Body of pancreas (tissue), 4 donors: ENCODE results near the gene SECTM1. TPM values are rescaled to one million over a fixed set of nuclear protein-coding genes. Genes with fewer than 3 reads are reported as not detected.

Experiments
- ATAC-seq: fragments of 150-250 bp; one replicate; pipeline ENCODE4 v1.9.1; 2016
- DNase-seq, 4 donors: peaks; one replicate each; pipeline ENCODE4 v3.0.0-alpha.2; 2019
- H3K27ac ChIP-seq, 4 donors: fragments of 200-600 bp; sonication (generic); 1 replicate in 3 of 4; 2 replicates in 1 of 4; pipeline versions ENCODE4 v1.5.1 to v1.6.1; 2016 to 2019; ENCODE audit warnings: mild to moderate bottlenecking in 1 of 4, mixed read lengths in 1 of 4, moderate library complexity in 1 of 4
- H3K27me3 ChIP-seq, 2 donors: fragments of 200-600 bp; sonication (generic); one replicate each; pipeline ENCODE4 v1.6.0; 2016; ENCODE audit warnings: mild to moderate bottlenecking in 1 of 2
- H3K36me3 ChIP-seq, 2 donors: fragments of 200-600 bp; sonication (generic); replicated peaks in 1 of 2; 2 replicates each; pipeline ENCODE4 v1.5.1; 2016; ENCODE audit warnings: low read depth in 2 of 2; ENCODE audit not compliant: insufficient read depth in 1 of 2
- H3K4me1 ChIP-seq: fragments of 200-600 bp; sonication (generic); one replicate; pipeline ENCODE4 v1.6.0; 2016
- H3K4me3 ChIP-seq, 2 donors: fragments of 200-600 bp; sonication (generic); 1 replicate in 1 of 2; 2 replicates in 1 of 2; pipeline ENCODE4 v1.5.1; 2016 to 2019
- H3K9me3 ChIP-seq, 3 donors: fragments of 200-600 bp; sonication (generic); 1 replicate in 2 of 3; 2 replicates in 1 of 3; pipeline ENCODE4 v1.5.1; 2016
- CTCF ChIP-seq, 7 experiments: fragments of 450-650 bp in 4 of 7; fragments of 200-600 bp in 3 of 7; sonication (generic) in 3 of 7; IDR thresholded peaks; one replicate each; pipeline ENCODE4 v1.5.1; 2016 to 2019; ENCODE audit warnings: antibody characterized with exemption in 7 of 7
- POLR2A ChIP-seq, 3 donors: fragments of 450-650 bp; IDR thresholded peaks; one replicate each; pipeline ENCODE4 v1.6.1; 2016; ENCODE audit warnings: antibody characterized with exemption in 3 of 3, mild to moderate bottlenecking in 2 of 3
- WGBS, 2 donors: methylation state at CpG; one replicate each; pipeline ENCODE4 v1.1.5; 2017; 5-methylcytosine and 5-hydroxymethylcytosine counted together
- intact Hi-C: fragments of 100-400 bp; cut with DNase I; formaldehyde crosslinking; loops from one replicate; pipeline ENCODE4 v1.15.1; 2023
- total RNA-seq, 2 donors: library from RNA; depleted of rRNA; stranded (reverse); fragments of >200 nt; gene quantifications; one replicate each; pipeline ENCODE4 v1.1.0, GENCODE V29; 2016

The SECTM1 gene
- total RNA-seq, 2 donors from 2014 or later: 5.4 to 6.3 TPM

GRCh38 chr17:82297280-82297713 is 36.3 kb downstream of the SECTM1 start:
- Histone ChIP-seq H3K9me3 (no peaks in the 10 kb centered on the region), H3K4me1 (peaks cover 63% of the 10 kb centered on the region), H3K27me3 (no peaks in the 10 kb centered on the region), H3K27ac (peak overlapping the region; percentile 73 to 99 (median 92)), H3K36me3 (no peaks in the 10 kb centered on the region), H3K4me3 (no peak overlapping the region)
- ATAC-seq (peak; percentile 3), DNase-seq (peak; percentile 73 to 91 (median 82))
- TF ChIP-seq CTCF (IDR thresholded peaks at IDR 0.05): no peak
- peak in 1 of 3 donors; percentile 23 for TF ChIP-seq POLR2A (IDR thresholded peaks at IDR 0.05)
- 58 to 80% methylated on average over 17 to 19 of the region's 19 CpGs for WGBS, 2 donors
- intact Hi-C loops: no loop called here

GRCh38 chr17:82296511-82297279 is 36.9 kb downstream of the SECTM1 start:
- H3K4me3 ChIP-seq: no peak overlapping the region
- no peaks in the 10 kb centered on the region for H3K9me3 ChIP-seq
- no peaks in the 10 kb centered on the region for H3K36me3 ChIP-seq
- peak overlapping the region; percentile 87 to 100 (median 98) for H3K27ac ChIP-seq
- intact Hi-C loops: no loop called here
- DNase-seq: no peak
- 59 to 71% methylated on average over 7 of the region's 7 CpGs for WGBS, 2 donors
- TF ChIP-seq CTCF (IDR thresholded peaks at IDR 0.05) (no peak), POLR2A (IDR thresholded peaks at IDR 0.05) (no peak)
- H3K27me3 ChIP-seq: no peaks in the 10 kb centered on the region
- no peak for ATAC-seq
- H3K4me1 ChIP-seq: peaks cover 67% of the 10 kb centered on the region

- peak overlapping the region; percentile 23 to 100 (median 98) for H3K27ac ChIP-seq
These were observed 38.1 kb downstream of the SECTM1 start for GRCh38 chr17:82295472-82295814.

GRCh38 chr17:82294064-82294773 is 39.3 kb downstream of the SECTM1 start:
- WGBS, 2 donors: 72 to 73% methylated on average over 15 of the region's 15 CpGs
- peaks cover 67% of the 10 kb centered on the region for H3K4me1 ChIP-seq
- no peaks in the 10 kb centered on the region for H3K36me3 ChIP-seq
- peak in 2 of 3 donors; percentile 25 to 50 for TF ChIP-seq POLR2A (IDR thresholded peaks at IDR 0.05)
- TF ChIP-seq CTCF (IDR thresholded peaks at IDR 0.05): no peak
- DNase-seq: no peak
- H3K9me3 ChIP-seq: no peaks in the 10 kb centered on the region
- intact Hi-C loops: no loop called here
- H3K27me3 ChIP-seq: no peaks in the 10 kb centered on the region
- no peak for ATAC-seq
- peak overlapping the region; percentile 97 to 100 (median 98) for H3K27ac ChIP-seq
- H3K4me3 ChIP-seq: no peak overlapping the region

More at GRCh38 chr17:82295472-82295814, 38.1 kb downstream of the SECTM1 start:
- DNase-seq (no peak), ATAC-seq (no peak)
- peaks cover 65% of the 10 kb centered on the region for H3K4me1 ChIP-seq
- H3K27me3 ChIP-seq: no peaks in the 10 kb centered on the region
- intact Hi-C loops: no loop called here
- H3K9me3 ChIP-seq: no peaks in the 10 kb centered on the region
- WGBS, 2 donors: 34 to 35% methylated on average over 4 of the region's 4 CpGs
- no peaks in the 10 kb centered on the region for H3K36me3 ChIP-seq
- TF ChIP-seq CTCF (IDR thresholded peaks at IDR 0.05): no peak
- H3K4me3 ChIP-seq: no peak overlapping the region
